GM18861 (cell line): ENCODE results near the gene ATP1A2.
"Not testable (repeated sequence)": the region's sequence is repeated elsewhere in the genome, so short reads cannot be mapped to it uniquely, and the experiment has no call there.

Experiments
- ATAC-seq: cut with Tn5 transposase; IDR thresholded peaks from one replicate; pipeline ENCODE4 v1.9.1; 2021; ENCODE audit not compliant: unreplicated experiment

ATP1A2 gene

DNA sequence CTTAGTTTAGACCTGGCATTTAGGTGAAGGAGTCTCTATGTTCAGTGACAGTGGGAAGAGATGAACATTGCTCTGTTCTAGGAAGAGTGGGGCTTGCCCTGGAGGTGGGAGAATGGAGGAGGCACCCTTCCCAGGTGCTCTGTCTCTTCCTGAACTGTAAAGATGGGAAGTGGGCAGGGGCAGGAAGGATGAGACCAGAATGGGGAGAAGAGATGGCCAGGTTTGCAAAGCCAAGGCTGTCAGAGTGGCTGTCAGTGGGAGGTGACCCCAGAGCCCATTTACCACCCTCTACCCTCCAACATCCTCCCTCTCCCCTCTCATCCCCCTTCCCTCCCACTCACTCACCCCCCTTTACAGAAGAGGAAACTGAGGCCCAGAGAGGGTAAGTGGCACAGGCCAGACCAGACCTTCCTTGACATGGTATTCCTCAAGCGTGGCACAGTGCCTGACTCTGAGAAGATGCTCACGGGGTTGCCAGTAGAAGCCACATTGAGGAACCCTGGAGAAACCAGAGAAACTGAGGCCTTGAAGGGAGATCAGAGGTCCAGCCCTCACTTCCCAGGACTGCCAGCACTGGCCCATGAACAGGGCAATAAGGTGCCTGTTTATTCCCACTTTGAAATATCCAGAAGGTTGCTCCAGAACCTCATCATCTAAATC lies 15.7 kb upstream of the ATP1A2 start:
- ATAC-seq: no peak

DNA sequence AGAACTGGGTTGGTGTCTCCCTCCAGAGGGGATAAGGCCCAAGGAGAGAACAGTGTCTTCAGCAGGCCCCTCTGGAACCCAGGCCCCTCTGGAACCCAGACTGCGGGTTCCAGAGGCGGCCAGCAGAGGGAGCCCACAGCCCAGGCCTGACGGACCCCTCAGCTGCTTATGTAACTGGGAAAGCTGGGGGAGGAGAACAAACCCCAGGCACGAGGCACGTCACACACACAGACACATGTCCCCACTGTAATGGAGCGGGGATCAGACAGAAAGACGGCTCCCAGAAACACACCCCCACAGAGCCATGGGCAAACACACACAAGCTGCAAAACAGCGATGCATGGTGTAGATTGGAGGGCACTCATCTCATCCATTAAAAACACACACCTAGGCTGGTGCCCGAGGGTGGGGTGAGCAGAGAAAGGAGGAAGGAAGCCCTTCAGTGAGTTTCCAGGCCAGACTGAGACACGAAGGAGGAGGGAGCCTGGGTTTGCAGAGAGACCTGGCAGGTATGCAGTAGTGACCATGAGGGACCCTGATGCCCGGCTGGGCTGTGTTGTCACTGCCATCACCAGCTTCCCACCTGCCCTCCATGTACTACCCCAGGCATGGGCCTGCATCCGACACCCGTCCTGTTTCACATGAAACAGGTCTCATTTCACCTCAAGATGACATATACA lies 14.4 kb upstream of the ATP1A2 start:
- peak; percentile 27 for ATAC-seq

DNA sequence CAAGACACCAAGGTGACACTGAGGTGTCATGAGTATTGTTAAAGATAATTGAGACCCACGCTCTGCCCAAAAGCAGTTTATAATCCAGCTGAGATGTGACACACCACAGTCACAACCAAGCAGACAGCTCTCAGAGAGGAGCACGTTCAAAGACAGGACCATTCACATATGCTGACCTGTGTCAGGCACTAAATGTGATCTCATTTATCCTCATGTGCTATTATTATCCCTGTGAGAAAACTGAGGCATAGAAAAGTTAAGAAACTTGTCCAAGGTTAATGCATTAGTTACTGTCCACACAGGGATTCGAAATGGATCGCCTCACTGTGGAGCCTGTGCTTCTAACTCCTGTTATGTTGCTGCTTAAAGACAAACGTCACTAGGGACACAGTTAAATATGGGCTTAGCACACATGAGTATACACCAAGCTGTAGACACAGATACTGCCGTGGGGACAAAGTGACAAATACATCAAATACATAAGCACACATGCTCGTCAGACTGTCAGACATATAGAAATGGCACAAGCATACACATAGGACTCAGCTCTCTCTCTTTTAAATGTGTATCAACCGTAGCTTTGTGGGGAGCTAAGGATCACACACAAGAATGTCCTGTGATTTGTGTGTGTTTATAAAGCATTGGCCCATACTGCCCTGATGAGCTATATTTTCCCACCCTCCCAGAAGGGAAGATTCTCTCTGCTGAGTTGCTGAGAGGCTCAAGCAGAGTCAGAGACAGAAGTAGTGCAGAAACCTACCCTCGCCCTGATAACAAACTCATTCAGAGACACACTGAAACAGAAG lies 13.6 kb upstream of the ATP1A2 start:
- no peak for ATAC-seq

DNA sequence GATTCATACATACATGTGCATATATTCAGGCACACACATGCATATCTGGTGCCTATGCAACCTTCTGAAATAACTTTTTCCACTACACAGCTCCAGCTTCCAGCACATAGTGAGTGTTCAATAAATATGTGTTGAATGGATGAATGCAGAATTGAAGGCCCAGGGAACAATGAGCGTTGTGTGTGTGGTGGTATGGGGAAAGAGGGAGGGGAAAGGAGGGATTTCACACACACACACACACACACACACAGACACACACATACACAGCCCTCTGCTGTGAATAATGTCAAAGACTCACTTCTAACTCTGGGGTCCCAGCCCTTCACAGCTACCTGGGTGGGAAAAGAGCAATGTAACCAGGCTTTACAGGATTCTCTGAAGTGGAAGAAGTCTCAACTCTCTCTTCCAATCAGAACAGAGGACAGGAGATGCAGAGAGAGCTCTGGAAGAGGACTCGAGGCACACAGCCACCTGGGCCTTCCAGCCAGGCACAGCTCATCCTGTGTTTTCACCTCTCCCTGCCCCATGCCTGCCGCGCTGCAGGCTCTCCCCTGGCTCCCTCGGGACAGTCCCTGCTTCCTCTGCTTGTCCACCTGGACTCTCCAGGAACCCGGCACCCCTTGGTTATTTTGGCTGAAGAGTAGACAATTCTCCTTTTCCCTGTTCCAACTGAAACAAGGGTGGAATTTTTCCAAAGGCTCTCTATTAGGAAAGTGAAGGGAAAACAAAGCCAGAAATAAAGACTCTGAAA lies 11.7 kb upstream of the ATP1A2 start:
- no peak for ATAC-seq

DNA sequence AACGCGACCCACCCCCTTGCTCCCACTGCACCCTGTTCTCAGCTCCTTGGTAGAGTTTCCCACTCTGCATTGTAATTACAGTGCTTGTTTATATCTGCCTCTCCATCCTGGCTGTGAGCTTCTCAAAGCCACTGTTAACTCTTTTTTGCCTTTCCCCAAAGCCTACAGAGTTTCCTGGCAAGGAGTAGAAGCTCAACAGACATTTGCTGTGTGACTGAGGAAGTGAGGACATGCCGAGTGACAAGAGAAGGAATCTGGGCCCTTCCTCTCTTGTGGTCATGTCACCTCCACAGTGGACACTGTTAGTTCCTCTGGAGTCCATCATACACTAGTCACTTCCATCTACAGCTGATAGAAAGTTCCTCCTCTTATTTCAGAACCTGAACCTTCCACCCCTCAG lies 11.1 kb upstream of the ATP1A2 start:
- no peak for ATAC-seq

DNA sequence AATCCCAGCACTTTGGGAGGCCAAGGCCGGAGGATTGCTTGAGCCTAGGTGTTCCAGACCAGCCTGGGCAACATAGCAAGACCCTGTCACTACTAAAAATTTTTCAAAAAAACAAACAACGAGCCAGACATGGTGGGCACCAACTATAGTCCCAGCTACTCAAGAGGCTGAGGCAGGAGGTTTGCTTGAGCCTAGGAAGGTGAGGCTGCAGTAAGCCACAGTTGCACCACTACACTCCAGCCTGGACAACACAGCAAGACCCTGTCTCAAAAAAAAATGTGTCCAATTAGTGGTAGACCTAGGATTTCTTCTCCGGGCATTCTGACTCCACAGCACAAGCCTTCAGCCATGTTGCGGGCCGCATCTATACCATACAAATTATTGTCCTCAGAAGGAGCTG lies 10.4 kb upstream of the ATP1A2 start:
- no peak for ATAC-seq

DNA sequence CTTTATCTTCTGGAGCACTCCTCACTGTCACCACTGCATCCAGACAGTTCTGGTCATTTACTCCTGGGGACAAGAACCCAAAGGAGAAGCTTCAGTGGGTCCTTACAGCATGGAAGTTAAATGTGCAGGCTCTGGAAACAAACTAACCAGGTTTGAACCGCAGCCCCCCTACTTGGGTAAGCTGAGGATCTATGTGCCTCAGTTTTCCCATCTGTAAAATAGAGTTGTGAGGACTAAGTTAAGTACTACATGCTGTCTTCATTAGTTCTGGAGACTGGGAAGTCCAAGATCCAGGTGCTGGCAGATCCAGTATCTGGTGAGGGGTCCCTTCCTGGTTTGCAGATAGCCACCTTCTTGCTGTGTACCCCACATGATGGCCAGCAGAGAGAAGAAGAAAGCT lies 8.0 kb upstream of the ATP1A2 start:
- ATAC-seq: no peak

DNA sequence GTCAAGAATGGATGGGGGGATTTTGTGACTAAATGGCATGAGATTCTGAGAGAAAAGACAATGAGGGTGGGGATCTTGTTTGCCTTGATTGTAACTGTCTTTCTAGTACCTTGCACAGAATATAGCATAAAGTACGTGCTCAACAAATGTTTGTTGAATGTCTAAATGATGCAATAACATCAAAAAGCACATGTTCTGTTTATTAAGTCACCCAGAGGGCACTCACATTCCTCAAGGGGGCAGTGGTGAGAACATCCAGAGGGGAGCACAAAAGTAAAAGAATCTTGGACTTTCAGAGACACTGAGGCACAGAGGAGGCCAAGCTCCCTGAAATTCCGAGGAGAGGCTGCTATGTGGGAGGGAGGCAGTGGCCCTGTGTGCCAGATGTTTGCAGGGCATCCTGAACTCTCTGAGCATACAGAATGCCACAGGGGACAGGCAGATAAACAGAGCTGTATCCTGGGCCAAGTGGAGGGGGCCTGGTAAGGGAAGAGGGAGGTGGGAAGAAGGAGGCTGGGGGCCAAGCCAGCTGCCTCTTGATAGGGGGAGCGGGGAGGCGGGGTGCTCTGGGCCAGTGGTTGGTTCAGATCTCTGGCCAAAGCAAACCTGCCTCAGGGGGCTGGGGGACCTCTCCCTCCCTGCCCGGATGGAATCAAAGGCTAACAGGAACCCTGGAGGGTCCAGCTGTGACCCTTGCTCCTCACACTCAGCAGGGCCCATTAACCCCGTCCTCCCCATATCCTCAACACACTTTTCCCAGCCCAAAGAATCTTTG lies 6.5 kb upstream of the ATP1A2 start:
- ATAC-seq: no peak

DNA sequence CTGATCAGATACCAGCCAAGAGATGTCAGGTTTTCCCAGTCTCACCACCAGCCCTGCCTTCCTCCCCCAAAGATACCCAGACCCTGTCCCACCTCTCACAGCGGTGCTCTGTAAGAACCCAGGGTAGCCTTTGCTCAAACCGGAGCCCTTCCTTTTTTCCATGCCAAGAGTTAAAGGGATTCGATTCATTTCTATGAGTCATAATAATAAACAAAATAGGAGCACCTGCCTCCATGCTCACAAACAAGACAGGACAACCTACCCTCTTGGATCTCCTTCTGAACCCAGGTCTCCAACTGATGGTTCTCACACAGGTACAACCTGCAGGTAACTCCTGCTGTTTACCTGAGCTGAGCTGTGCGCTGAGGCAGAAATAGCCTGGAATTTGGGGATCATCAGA lies 5.9 kb upstream of the ATP1A2 start:
- no peak for ATAC-seq

DNA sequence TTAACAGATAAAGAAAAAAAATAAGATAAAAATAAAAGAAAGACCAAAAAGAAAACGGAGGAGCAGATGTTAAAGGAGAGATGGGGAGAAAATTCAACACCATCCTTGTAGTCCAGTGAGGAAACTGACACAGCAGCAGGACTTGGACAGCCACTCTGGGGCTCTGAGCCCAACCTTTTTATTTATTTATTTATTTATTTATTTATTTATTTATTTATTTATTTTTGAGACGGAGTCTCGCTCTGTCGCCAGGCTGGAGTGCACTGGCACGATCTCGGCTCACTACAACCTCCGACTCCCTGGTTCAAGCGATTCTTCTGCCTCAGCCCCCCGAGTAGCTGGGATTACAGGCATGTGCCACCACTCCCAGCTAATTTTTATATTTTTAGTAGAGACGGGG lies 4.1 kb upstream of the ATP1A2 start:
- not testable (repeated sequence) for ATAC-seq

DNA sequence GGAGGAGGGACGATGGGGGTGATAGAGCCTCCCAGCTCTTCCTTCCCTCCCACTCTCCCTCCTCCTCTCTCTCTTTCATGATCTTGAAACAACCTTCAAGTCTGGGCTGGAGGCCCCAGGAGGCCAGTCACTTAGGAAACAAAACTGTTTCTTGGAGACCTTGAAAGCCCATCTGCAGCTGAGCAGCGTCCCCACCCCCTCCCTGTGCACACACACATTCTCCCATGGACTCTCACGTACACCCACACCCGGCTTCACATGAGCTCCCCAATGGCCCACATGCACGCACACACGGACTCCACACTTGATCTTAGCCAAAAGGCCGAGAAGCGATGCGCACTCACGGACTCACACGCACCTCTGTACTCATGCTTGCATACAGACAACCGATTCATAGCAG lies 3.2 kb upstream of the ATP1A2 start:
- ATAC-seq: no peak

DNA sequence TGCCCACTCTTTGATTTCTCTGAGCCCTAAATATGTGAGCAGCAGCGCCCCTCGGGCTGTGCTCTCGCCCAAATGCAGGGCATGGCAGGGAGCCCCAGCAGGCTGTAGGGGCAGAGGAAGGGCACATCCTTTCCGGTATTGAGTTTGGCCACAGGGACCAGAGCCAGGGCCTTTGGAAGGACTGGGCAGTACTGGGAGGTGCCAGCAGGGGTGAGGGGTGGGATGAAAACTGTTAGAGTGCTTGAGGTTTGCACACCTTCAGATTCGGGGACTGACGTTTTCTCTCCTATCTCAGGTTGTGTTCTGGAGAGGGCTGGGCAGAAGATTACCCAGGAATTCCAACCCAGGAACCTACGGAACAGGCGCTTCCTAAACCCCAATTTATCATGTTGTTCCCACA lies 2.2 kb upstream of the ATP1A2 start:
- ATAC-seq: no peak

DNA sequence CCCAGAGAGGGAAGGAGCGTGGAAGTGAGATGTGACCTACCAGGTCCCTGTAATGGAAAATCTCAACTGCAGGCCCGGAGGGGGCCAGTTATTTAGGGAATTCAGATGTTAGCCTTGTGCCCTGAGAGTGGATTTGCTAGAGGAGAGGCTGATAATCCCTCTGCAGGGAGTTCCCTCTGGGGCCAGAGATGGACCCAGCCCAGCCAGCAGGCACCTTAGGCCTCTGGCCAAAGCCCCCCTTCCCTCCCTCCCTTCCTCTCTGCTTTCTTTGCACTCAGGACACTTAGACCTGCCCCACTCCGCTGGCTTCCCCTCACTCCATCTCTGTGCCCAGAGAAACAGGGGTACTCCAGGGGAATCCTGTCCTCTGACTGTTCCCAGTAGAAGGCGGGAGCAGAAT lies 1.5 kb upstream of the ATP1A2 start:
- no peak for ATAC-seq

DNA sequence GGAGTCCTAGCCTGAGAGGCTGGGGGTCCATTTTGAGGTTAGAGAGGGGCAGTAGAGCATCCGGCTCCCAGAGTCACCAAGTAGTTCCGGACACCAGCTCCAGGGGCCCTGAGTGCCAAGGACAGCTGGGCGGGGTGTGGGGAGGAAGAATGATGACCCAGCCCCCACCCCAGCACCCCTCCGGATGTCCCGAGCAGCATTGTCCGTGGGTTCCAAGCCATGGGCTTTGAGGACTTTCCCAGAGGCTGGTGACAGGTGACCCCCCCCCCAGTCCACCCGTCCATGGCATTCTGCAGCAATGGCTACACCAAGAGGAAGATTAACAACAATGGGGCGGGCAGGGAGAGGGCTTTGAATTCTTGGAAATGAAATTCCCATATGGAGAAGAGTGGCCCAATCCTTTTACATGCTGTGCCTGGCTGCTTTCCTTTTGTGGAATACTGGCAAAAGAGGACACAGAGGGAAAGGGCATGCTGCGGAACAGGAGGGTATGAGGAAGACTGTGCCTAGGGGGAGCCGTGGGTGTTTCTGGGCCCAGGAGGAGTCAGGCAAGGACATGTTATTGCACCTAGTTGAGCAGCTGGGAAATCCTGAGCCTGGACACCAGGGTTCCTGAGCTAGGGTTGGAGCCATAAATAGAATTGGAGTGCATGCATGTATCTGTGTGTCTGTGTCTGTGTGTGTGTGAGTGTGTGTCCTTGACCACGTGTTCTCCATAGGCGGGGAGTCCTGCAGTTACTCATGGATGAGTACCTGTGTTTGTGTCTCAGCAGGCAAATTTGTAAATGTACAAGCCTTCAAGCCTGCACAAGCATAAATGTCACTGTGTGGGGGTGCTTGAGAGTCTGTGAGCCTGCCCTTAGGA lies 956 bp downstream of the ATP1A2 start:
- no peak for ATAC-seq

DNA sequence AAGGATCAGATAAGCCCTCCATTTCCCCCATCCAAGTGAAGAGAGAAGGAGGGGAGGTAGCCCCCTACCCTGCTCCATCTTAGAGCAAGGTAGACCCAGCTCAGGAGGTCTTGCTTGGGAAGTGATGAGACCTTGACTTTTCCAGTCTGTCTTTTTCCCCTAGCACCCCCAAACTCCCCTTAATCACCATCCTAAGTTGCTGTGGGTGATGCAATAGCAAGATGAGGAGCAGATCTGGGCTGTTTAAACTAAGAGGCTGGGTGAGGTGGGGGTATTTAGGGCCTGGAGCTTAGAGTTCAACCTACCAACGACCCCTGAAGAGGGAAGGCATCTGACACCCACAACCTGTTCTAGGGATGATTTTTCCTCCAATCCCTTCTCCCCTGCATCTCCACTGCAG lies 1.7 kb downstream of the ATP1A2 start:
- ATAC-seq: no peak

DNA sequence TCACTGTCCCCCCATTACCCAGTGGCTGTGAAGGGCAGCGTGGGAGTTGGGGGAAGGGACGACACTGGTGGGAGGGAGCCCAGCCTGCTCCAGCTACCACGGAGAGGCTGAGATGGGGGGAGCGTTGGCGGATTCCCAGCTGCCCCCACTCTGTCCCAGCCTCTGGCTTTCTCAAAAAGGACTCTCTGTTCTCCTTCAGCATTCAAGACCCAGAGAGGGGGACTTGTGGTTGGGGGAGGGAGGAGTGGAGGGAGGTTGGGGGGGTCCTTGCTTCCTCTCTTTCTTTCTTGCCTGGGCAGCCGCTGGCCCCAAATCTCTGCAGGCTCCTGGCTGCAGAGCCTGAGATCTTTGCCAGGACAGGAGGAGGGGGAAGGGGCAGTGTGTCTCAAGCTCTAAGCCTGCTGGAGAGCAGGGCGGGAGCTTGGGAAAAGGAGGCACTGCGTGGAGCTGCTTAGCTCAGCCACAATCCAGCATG lies 2.2 kb downstream of the ATP1A2 start:
- ATAC-seq: no peak

DNA sequence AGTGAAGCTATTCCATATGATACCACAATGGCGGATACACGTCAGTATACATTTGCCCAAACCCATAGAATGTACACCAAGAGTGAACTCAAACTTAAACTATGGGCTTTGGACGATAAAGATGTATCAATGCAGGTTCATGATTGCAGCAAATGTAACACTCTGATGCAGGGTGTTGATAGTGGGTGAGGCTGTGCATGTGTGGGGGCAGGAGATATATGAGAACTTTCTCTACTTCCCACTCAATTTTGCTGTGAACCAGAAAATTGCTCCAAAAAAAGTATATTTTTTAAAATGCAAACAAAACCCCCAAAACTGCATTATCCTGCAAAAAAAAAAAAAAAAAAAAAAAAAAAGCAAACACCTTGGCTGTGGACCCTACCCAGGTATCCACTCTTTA lies 3.4 kb downstream of the ATP1A2 start:
- no peak for ATAC-seq

DNA sequence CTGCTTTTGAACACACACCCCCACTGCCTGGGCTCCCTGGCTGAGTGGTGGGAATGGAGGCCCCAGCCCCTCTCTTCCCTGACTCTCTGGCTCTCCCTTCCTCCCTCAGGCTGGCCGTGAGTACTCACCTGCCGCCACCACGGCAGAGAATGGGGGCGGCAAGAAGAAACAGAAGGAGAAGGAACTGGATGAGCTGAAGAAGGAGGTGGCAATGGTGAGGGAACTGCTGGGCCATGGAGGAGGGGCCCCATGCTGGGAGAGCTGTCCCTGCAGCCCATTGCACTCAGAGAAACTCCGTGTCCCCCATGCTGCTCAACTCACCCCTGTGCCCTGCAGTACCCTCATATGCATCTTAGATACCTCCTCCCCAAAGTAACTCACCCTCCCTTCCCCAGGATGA lies 5.2 kb downstream of the ATP1A2 start:
- ATAC-seq: no peak

DNA sequence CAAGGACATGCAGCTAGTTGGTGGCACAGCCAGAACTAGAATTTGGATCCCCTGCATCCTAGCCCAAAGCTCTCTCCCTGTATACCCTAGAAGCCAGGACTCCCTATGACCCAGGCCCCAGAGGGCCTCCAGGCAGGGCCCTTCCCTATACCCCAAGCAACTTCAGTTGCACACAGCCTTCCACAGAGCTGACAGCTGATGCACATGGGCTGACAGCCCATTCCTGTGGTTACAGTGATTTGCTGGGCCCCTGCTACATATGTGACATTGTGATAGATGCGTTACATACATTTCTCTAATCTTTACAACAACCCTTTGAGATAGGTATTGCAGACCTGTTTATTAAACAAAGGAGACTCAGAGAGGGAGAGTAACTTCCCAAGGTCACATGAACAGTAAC lies 5.8 kb downstream of the ATP1A2 start:
- no peak for ATAC-seq
